Endothelial cell of umbilical vein (primary cell): ENCODE results near the gene PROKR2.

Source experiments
- CTCF ChIP-seq, 2 donors: IDR thresholded peaks; 1 replicate in 1 of 2; 2 replicates in 1 of 2; pipeline ENCODE4 v1.5.1; 2011; ENCODE audit warnings: low read length in 2 of 2, mild to moderate bottlenecking in 2 of 2, moderate library complexity in 2 of 2, control low read depth in 1 of 2, inconsistent platforms in 1 of 2, low read depth in 1 of 2; ENCODE audit not compliant: insufficient read depth in 1 of 2; ENCODE audit errors: extremely low read depth in 1 of 2
- EZH2 ChIP-seq: IDR thresholded peaks from 2 replicates; pipeline ENCODE4 v1.6.1; 2012; ENCODE audit warnings: borderline replicate concordance, low read depth, mild to moderate bottlenecking, moderate library complexity, low read length, inconsistent platforms; ENCODE audit not compliant: severe bottlenecking
- JUN ChIP-seq: IDR thresholded peaks from 2 replicates; pipeline ENCODE4 v1.6.1; 2011; ENCODE audit warnings: borderline replicate concordance, low read depth; ENCODE audit not compliant: insufficient read length, insufficient read depth
- MAX ChIP-seq: IDR thresholded peaks from 2 replicates; pipeline ENCODE4 v1.6.1; 2011; ENCODE audit not compliant: insufficient read depth, insufficient read length
- POLR2A ChIP-seq: IDR thresholded peaks from 2 replicates; pipeline ENCODE4 v1.6.1; 2012; ENCODE audit warnings: low read depth, mild to moderate bottlenecking, control low read depth, low read length
- POLR2AphosphoS5 ChIP-seq: IDR thresholded peaks from 2 replicates; pipeline ENCODE4 v1.6.1; 2012; ENCODE audit warnings: low read depth, mild to moderate bottlenecking, control low read depth, low read length, moderate library complexity; ENCODE audit not compliant: insufficient read depth

GRCh38 chr20:5282561-5282960 lies 34.2 kb downstream of the PROKR2 start:
- TF ChIP-seq POLR2A (no peak), EZH2 (no peak), CTCF (IDR thresholded peaks at IDR 0.05; ENCODE audit: extremely low read depth in 1 of 2, insufficient read depth in 1 of 2, low read depth in 1 of 2, low read length in 2 of 2) (no peak), JUN (no peak), POLR2AphosphoS5 (no peak), MAX (no peak)
